SU-DHL-6 (cell line): Measurements from ENCODE around the gene IPCEF1.

Experiments used
- EZH2phosphoT487 ChIP-seq: fragments of 200-600 bp; sonication (generic), shearing (Covaris generic); conservative IDR thresholded peaks from 2 replicates; pipeline ENCODE4 v1.6.1; 2018; ENCODE audit warnings: mild to moderate bottlenecking, antibody characterized with exemption, low read length, moderate library complexity, mixed read lengths
- TF ChIP-seq, protein P1 (sequence below): fragments of 200-600 bp; sonication (generic); IDR thresholded peaks from one replicate; pipeline ENCODE4 v1.5.1; 2017; ENCODE audit warnings: antibody characterized with exemption, mild to moderate bottlenecking, low read length, moderate library complexity; ENCODE audit not compliant: insufficient read depth, poor library complexity, severe bottlenecking

DNA sequence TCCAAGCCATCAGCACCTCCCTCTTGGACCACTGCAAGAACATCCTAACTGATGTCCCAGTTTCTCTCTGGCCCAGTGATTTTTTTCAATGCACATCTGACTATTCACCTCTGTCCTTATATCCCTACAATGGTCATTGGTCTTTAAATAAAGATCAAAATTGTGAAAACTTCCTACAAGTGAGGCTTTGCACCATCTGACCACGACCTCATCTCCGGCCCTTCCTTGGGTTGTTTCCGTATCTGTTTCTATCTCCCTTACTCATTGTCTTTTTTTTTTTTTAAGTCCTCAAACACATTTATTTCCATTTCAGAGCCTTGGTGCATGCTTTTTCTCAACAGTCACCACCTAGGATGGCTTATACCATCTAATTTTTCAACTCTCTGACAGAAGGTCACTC is 88.1 kb downstream of the IPCEF1 start:
- TF ChIP-seq EZH2phosphoT487, result no peak
- TF ChIP-seq, protein P1, sequence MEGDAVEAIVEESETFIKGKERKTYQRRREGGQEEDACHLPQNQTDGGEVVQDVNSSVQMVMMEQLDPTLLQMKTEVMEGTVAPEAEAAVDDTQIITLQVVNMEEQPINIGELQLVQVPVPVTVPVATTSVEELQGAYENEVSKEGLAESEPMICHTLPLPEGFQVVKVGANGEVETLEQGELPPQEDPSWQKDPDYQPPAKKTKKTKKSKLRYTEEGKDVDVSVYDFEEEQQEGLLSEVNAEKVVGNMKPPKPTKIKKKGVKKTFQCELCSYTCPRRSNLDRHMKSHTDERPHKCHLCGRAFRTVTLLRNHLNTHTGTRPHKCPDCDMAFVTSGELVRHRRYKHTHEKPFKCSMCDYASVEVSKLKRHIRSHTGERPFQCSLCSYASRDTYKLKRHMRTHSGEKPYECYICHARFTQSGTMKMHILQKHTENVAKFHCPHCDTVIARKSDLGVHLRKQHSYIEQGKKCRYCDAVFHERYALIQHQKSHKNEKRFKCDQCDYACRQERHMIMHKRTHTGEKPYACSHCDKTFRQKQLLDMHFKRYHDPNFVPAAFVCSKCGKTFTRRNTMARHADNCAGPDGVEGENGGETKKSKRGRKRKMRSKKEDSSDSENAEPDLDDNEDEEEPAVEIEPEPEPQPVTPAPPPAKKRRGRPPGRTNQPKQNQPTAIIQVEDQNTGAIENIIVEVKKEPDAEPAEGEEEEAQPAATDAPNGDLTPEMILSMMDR, result no peak
